Fibroblast of the aortic adventitia (primary cell): ENCODE data around the gene E2F3. TPM values are rescaled to one million over a fixed set of nuclear protein-coding genes. Genes with fewer than 3 reads are reported as not detected.
"Not testable (repeated sequence)": the region's sequence is repeated elsewhere in the genome, so short reads cannot be mapped to it uniquely, and the experiment has no call there.

Experiments
- DNase-seq: peaks from one replicate; pipeline ENCODE4 v3.0.0-alpha.2; 2010; ENCODE audit warnings: low read depth
- H3K4me3 ChIP-seq: 2 replicates; pipeline ENCODE4 v1.5.1; 2011; ENCODE audit warnings: low read depth, mild to moderate bottlenecking, control low read depth, low read length, moderate library complexity
- CTCF ChIP-seq: IDR thresholded peaks from 2 replicates; pipeline ENCODE4 v1.5.1; 2011; ENCODE audit warnings: mild to moderate bottlenecking, low read length, control low read depth, inconsistent platforms; ENCODE audit not compliant: insufficient read depth
- total RNA-seq: library from RNA; depleted of rRNA; stranded (reverse); fragments of >200 nt; gene quantifications from 2 replicates; pipeline ENCODE4 v1.2.3, GENCODE V29; 2012; ENCODE audit warnings: low replicate concordance

E2F3 gene
- total RNA-seq, 1 donor: 7.4 TPM

- peak; percentile 48 for TF ChIP-seq CTCF
- not testable (repeated sequence) for H3K4me3 ChIP-seq
- DNase-seq: peak; percentile 60
These were observed 127.4 kb downstream of the E2F3 start for GRCh38 chr6:20529086-20529448.

GRCh38 chr6:20532881-20533280 is 131.2 kb downstream of the E2F3 start:
- TF ChIP-seq CTCF: no peak
- H3K4me3 ChIP-seq: no peak overlapping the region
- no peak for DNase-seq

- DNase-seq: no peak
- TF ChIP-seq CTCF: no peak
- H3K4me3 ChIP-seq: peak overlapping the region; percentile 97
These were observed 132.1 kb downstream of the E2F3 start for GRCh38 chr6:20533746-20534294.

- peak; percentile 95 for DNase-seq
- TF ChIP-seq CTCF: no peak
- peak within 1 kb of the TSS; percentile 97 for H3K4me3 ChIP-seq
These were observed 132.9 kb downstream of the E2F3 start, which contains the start of gene CDKAL1 for GRCh38 chr6:20534295-20535262. Gene CDKAL1 (plus strand): TSS chr6:20534457. CDS start chr6:20546351, 11,894 bp downstream.

- no peak overlapping the region for H3K4me3 ChIP-seq
- TF ChIP-seq CTCF: no peak
- DNase-seq: no peak
These were observed 136.5 kb downstream of the E2F3 start for GRCh38 chr6:20538131-20538662.

GRCh38 chr6:20538907-20539306 is 137.2 kb downstream of the E2F3 start:
- no peak for TF ChIP-seq CTCF
- H3K4me3 ChIP-seq: no peak overlapping the region
- no peak for DNase-seq
